Measurements from ENCODE around the gene VAMP8. TPM values are rescaled to one million over a fixed set of nuclear protein-coding genes. Genes with fewer than 3 reads are reported as not detected.
A peak's percentile ranks its signal among the peaks of the same experiment; 100 is the strongest.

The VAMP8 gene
- total and polyA plus RNA-seq, 10 of the 15 experiments (the other 5 are each of a cell fraction or from before 2014, with no cell fraction given): 93.6 to 744 (median 217) TPM

DNA sequence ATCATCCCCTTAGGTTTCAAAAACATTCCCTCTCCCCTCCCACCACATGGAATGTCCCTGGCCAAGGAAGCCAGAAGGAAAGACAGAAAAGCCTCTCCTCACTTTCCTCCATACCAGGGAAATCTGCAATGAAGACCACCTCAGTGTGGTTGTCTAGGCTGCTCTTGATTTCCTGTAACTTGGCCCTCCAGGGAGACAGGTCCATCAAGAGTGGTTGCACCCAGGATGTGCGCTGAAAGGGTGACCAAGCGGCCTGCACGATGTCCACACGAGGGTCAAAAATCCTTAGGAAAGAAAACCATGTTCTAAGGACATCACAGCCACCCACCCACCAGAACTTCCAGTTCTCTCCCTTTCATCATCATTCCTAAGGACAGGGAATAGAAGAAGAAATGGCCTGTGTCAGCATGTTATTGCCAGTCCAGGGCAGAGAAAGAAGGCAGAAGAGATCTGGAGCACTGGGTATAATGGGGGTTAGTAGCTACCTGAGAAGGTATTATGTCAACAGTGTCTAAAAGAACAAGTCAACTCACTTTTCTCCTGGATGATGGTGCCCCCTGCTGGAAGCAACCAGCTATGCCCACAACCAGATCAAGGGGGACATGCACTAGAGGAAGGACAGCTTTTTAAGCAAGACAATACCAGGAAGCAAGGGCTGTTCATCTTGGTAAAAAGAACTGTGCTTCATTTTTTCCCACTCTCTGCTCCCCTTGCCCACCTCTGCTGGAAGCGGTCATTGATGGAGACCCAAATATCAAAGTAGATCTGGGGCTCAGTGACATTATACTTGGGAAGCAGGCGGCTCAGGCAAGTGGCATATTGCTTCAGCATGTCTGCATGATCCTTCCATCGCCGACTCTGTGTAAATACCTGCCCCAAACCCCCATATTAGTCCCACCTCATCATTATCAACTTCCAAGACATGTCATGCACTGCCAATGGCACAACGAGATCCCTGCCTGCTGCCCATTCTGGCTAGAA, 25.4 kb upstream of the VAMP8 start (continued):
- TF ChIP-seq, protein P1, sequence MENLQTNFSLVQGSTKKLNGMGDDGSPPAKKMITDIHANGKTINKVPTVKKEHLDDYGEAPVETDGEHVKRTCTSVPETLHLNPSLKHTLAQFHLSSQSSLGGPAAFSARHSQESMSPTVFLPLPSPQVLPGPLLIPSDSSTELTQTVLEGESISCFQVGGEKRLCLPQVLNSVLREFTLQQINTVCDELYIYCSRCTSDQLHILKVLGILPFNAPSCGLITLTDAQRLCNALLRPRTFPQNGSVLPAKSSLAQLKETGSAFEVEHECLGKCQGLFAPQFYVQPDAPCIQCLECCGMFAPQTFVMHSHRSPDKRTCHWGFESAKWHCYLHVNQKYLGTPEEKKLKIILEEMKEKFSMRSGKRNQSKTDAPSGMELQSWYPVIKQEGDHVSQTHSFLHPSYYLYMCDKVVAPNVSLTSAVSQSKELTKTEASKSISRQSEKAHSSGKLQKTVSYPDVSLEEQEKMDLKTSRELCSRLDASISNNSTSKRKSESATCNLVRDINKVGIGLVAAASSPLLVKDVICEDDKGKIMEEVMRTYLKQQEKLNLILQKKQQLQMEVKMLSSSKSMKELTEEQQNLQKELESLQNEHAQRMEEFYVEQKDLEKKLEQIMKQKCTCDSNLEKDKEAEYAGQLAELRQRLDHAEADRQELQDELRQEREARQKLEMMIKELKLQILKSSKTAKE (IDR thresholded peaks at IDR 0.05; ENCODE audit: low read depth, poor library complexity, severe bottlenecking): no peak
- TF ChIP-seq FOXM1 (IDR thresholded peaks at IDR 0.05; ENCODE audit: low read depth, low read length) (0 out of 2 replicates have a peak, but pooled peaks have one; percentile 56), EP300 (IDR thresholded peaks at IDR 0.05; ENCODE audit: borderline replicate concordance in 1 of 2, control insufficient read depth in 1 of 2, low read depth in 2 of 2, low read length in 2 of 2) (no peak), HCFC1 (IDR thresholded peaks at IDR 0.05; ENCODE audit: low read length) (no peak), BMI1 (IDR thresholded peaks at IDR 0.05; ENCODE audit: borderline replicate concordance) (no peak), ZNF622 (IDR thresholded peaks at IDR 0.05) (no peak), NR2C2 (IDR thresholded peaks at IDR 0.05; ENCODE audit: borderline replicate concordance, control insufficient read depth, insufficient read length, low read depth) (no peak), HDGF (IDR thresholded peaks at IDR 0.05) (peak; percentile 40; the same call in 1 of the 2 replicates), SIN3A (IDR thresholded peaks at IDR 0.05; ENCODE audit: low read depth, low read length) (no peak), SRF (IDR thresholded peaks at IDR 0.05; ENCODE audit: low read depth in 2 of 2, low read length in 2 of 2) (no peak), SMAD1 (IDR thresholded peaks at IDR 0.05; ENCODE audit: low read depth, partially characterized antibody) (no peak), RFX5 (IDR thresholded peaks at IDR 0.05; ENCODE audit: low read depth, low read length) (no peak), POLR2AphosphoS5 (IDR thresholded peaks at IDR 0.05; ENCODE audit: low read length) (no peak), EED (IDR thresholded peaks at IDR 0.05; ENCODE audit: low read depth) (no peak), SUZ12 (IDR thresholded peaks at IDR 0.05; ENCODE audit: unreplicated experiment) (no peak), ZNF274 (IDR thresholded peaks at IDR 0.05; ENCODE audit: insufficient read depth, insufficient read length) (no peak), TBL1XR1 (IDR thresholded peaks at IDR 0.05; ENCODE audit: low read depth, low read length) (no peak), YBX1 (IDR thresholded peaks at IDR 0.05) (no peak), NFXL1 (IDR thresholded peaks at IDR 0.05; ENCODE audit: borderline replicate concordance) (no peak), CBX5 (IDR thresholded peaks at IDR 0.05; ENCODE audit: low read depth) (no peak), KAT2A (conservative IDR thresholded peaks at IDR 0.05; ENCODE audit: control insufficient read depth, low read depth, low read length) (no peak), CREM (IDR thresholded peaks at IDR 0.05; ENCODE audit: low read depth) (no peak), RAD21 (IDR thresholded peaks at IDR 0.05; ENCODE audit: insufficient read depth, low read depth, low read length) (peak; percentile 95)
- TF ChIP-seq, protein P2, sequence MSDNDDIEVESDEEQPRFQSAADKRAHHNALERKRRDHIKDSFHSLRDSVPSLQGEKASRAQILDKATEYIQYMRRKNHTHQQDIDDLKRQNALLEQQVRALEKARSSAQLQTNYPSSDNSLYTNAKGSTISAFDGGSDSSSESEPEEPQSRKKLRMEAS (IDR thresholded peaks at IDR 0.05; ENCODE audit: low read depth, low read length): no peak
- TF ChIP-seq, protein P3, sequence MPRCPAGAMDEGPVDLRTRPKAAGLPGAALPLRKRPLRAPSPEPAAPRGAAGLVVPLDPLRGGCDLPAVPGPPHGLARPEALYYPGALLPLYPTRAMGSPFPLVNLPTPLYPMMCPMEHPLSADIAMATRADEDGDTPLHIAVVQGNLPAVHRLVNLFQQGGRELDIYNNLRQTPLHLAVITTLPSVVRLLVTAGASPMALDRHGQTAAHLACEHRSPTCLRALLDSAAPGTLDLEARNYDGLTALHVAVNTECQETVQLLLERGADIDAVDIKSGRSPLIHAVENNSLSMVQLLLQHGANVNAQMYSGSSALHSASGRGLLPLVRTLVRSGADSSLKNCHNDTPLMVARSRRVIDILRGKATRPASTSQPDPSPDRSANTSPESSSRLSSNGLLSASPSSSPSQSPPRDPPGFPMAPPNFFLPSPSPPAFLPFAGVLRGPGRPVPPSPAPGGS (IDR thresholded peaks at IDR 0.05; ENCODE audit: borderline replicate concordance, insufficient read depth, low read depth, low read length, poor library complexity, severe bottlenecking): no peak
- TF ChIP-seq, protein P4, sequence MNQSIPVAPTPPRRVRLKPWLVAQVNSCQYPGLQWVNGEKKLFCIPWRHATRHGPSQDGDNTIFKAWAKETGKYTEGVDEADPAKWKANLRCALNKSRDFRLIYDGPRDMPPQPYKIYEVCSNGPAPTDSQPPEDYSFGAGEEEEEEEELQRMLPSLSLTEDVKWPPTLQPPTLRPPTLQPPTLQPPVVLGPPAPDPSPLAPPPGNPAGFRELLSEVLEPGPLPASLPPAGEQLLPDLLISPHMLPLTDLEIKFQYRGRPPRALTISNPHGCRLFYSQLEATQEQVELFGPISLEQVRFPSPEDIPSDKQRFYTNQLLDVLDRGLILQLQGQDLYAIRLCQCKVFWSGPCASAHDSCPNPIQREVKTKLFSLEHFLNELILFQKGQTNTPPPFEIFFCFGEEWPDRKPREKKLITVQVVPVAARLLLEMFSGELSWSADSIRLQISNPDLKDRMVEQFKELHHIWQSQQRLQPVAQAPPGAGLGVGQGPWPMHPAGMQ (IDR thresholded peaks at IDR 0.05; ENCODE audit: borderline replicate concordance): no peak

Measured in GM12878 (cell line).